Esophagus muscularis mucosa (tissue), 4 donors: Measurements from ENCODE around the gene ELAC1. TPM values are rescaled to one million over a fixed set of nuclear protein-coding genes. Genes with fewer than 3 reads are reported as not detected.

Source experiments
- DNase-seq: peaks from one replicate; pipeline ENCODE4 v3.0.0-alpha.2; 2017; ENCODE audit errors: extremely low spot score
- H3K27ac ChIP-seq, 4 donors: fragments of 200-600 bp; sonication (generic); replicated peaks in 1 of 4; 1 replicate in 3 of 4; 2 replicates in 1 of 4; pipeline ENCODE4 v1.5.1; 2016 to 2019; ENCODE audit warnings: mild to moderate bottlenecking in 1 of 4
- H3K27me3 ChIP-seq, 4 donors: fragments of 200-600 bp; sonication (generic); one replicate each; pipeline versions ENCODE4 v1.5.1 to v1.6.0; 2016 to 2019
- H3K36me3 ChIP-seq, 4 donors: fragments of 200-600 bp; sonication (generic); one replicate each; pipeline ENCODE4 v1.5.1; 2016 to 2019
- H3K4me1 ChIP-seq, 4 donors: fragments of 200-600 bp; sonication (generic); one replicate each; pipeline ENCODE4 v1.5.1; 2016 to 2019
- H3K4me3 ChIP-seq, 4 donors: fragments of 200-600 bp; sonication (generic); 1 replicate in 2 of 4; 2 replicates in 2 of 4; pipeline ENCODE4 v1.5.1; 2016 to 2019; ENCODE audit warnings: mild to moderate bottlenecking in 4 of 4, moderate library complexity in 1 of 4
- H3K9me3 ChIP-seq, 4 donors: fragments of 200-600 bp; sonication (generic); 1 replicate in 3 of 4; 2 replicates in 1 of 4; pipeline ENCODE4 v1.5.1; 2016 to 2019
- EP300 ChIP-seq: sonication (generic); formaldehyde crosslinking; IDR thresholded peaks from one replicate; pipeline ENCODE4 v1.6.1; 2017; ENCODE audit warnings: antibody characterized with exemption
- POLR2A ChIP-seq: fragments of 450-650 bp; IDR thresholded peaks from one replicate; pipeline ENCODE4 v1.6.1; 2017; ENCODE audit warnings: antibody characterized with exemption, moderate library complexity, mild to moderate bottlenecking, low read depth
- POLR2AphosphoS5 ChIP-seq, 2 donors: sonication (generic); formaldehyde crosslinking; IDR thresholded peaks; one replicate each; pipeline ENCODE4 v1.6.1; 2017; ENCODE audit warnings: antibody characterized with exemption in 2 of 2
- WGBS: methylation state at CpG from one replicate; pipeline ENCODE4 v1.1.5; 2018; 5-methylcytosine and 5-hydroxymethylcytosine counted together
- intact Hi-C: fragments of 100-400 bp; cut with DNase I; formaldehyde crosslinking; loops from one replicate; pipeline ENCODE4 v1.15.1; 2023
- total RNA-seq, 4 donors: library from RNA; depleted of rRNA; stranded (reverse); fragments of >200 nt; gene quantifications; one replicate each; pipeline versions ENCODE4 v1.1.0 to v1.2.1, GENCODE V29; 2016
- TF ChIP-seq, protein P1 (sequence below), 3 experiments: fragments of 200-600 bp in 2 of 3; fragments of 450-650 bp in 1 of 3; sonication (generic) in 2 of 3; IDR thresholded peaks; one replicate each; pipeline ENCODE4 v1.5.1; 2017 to 2019; ENCODE audit warnings: antibody characterized with exemption in 3 of 3, mild to moderate bottlenecking in 2 of 3, moderate library complexity in 1 of 3

The ELAC1 gene
- total RNA-seq: 1 to 10 TPM; 3.7 to 7.9 (median 4.0) TPM

DNA sequence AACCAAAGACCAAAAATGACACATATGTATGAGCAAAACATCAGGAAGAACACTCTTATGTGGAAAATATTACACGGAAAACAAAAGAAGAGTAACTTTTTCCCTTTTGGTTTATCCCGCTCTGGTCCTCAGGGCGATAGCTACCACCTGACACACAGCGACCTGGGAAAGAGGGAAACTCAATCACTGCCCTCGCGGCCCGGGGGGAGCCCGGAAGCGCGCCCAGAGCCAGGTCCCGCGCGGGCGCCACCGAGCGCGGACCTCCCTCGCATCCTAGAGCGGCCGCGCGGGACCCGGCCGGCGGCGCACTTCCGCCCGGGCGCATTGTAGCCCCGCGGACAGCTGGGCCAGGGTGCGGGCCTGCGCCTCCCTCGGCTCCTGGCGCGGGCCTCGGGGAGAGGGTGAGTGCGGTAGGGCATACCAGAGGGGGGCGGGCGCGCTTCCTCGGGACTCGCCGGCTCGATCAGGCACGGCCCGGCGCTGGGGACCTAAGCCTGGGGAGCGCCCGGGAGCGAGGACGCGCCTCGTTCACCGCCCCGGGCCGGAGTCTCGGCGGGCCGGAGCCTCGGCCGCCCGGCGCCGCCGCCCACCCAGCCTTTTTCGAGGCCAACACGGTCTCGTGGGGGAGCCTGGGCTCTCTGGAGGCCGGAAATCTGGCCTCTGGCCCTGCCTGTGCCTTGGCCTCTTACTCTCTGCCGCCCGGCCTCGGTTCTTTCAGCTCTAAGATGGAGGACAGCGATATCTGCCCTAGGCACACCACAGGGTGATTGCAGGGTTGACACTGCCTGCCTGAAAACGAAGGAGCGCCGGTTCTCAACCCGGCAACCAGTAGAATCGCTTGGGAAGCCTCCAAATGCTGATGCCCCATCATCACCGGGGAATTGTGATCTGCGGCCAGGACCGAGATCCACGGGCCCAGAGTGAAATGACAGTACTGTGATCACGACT is at the start of gene ELAC1:
Gene ELAC1, plus strand, starts transcription at position 327 of the 948 bp plus-strand sequence. CDS start 6,365 bp downstream, outside the sequence.
- intact Hi-C loops: loop anchor here (2.0 to 10.0 kb wide), 5 partner anchors 63 to 227 kb away; partner anchors contain the start of genes ME2, MEX3C, MRO and SMAD4
- H3K4me1 ChIP-seq: peaks cover 13 to 23% (median 20%) of the 10 kb centered on the region in 4 donors
- 2% methylated on average over 26 of the region's 84 CpGs for WGBS

DNA sequence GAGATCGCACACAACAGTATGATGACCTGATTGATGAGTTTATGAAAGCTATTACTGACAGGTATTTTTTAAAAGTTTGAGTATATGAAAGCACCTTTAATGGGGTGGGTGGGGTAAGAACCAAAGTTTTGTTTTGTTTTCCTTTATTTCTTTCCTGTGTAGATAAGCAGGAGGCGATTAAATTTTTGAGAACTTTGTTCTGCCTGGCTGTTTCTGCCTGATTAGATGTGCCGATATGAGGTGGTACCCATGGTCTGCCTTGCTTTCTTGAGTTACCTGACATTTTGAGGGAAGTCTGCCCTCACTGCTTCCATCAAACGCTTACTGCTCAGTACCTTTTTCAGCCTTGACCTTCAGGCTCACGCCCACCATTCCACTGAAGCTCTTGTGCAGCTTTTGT is 49.7 kb upstream of the ELAC1 start:
- no peaks in the 10 kb centered on the region for H3K4me1 ChIP-seq
- no peaks in the 10 kb centered on the region for H3K27me3 ChIP-seq
- H3K36me3 ChIP-seq: peaks cover 5 to 78% (median 48%) of the 10 kb centered on the region in 4 donors
- intact Hi-C loops: no loop called here
- H3K27ac ChIP-seq: no peak overlapping the region
- H3K4me3 ChIP-seq: no peak overlapping the region
- 95% methylated on average over 5 of the region's 5 CpGs for WGBS
- H3K9me3 ChIP-seq: no peaks in the 10 kb centered on the region
- TF ChIP-seq, protein P1, sequence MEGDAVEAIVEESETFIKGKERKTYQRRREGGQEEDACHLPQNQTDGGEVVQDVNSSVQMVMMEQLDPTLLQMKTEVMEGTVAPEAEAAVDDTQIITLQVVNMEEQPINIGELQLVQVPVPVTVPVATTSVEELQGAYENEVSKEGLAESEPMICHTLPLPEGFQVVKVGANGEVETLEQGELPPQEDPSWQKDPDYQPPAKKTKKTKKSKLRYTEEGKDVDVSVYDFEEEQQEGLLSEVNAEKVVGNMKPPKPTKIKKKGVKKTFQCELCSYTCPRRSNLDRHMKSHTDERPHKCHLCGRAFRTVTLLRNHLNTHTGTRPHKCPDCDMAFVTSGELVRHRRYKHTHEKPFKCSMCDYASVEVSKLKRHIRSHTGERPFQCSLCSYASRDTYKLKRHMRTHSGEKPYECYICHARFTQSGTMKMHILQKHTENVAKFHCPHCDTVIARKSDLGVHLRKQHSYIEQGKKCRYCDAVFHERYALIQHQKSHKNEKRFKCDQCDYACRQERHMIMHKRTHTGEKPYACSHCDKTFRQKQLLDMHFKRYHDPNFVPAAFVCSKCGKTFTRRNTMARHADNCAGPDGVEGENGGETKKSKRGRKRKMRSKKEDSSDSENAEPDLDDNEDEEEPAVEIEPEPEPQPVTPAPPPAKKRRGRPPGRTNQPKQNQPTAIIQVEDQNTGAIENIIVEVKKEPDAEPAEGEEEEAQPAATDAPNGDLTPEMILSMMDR (IDR thresholded peaks at IDR 0.05): no peak
- no peak for DNase-seq

More for the DNA sequence above, at the start of gene ELAC1:
- Histone ChIP-seq H3K9me3 (peaks cover 0 to 3% (median 0%) of the 10 kb centered on the region in 4 donors), H3K27me3 (no peaks in the 10 kb centered on the region), H3K27ac (peak within 1 kb of the TSS; percentile 95 to 99 (median 98)), H3K36me3 (no peaks in the 10 kb centered on the region), H3K4me3 (peak within 1 kb of the TSS; percentile 77 to 97 (median 94))
- DNase-seq: peak; percentile 95
- TF ChIP-seq EP300: no peak
- peak; percentile 89 for TF ChIP-seq POLR2A
- TF ChIP-seq POLR2AphosphoS5 (IDR thresholded peaks at IDR 0.05): peak; percentile 74 to 93
- TF ChIP-seq, protein P1 (IDR thresholded peaks at IDR 0.05): peak in 1 of 3 experiments; percentile 14

- Histone ChIP-seq H3K27me3 (no peaks in the 10 kb centered on the region), H3K36me3 (peaks cover 19 to 98% (median 69%) of the 10 kb centered on the region in 4 donors), H3K4me3 (no peak overlapping the region), H3K27ac (no peak overlapping the region), H3K9me3 (no peaks in the 10 kb centered on the region), H3K4me1 (no peaks in the 10 kb centered on the region)
- TF ChIP-seq POLR2A: no peak
- TF ChIP-seq POLR2AphosphoS5 (IDR thresholded peaks at IDR 0.05): no peak
- TF ChIP-seq, protein P1 (IDR thresholded peaks at IDR 0.05): no peak
- TF ChIP-seq EP300: no peak
- WGBS: 100% methylated on average over 2 of the region's 2 CpGs
- DNase-seq: no peak
- intact Hi-C loops: no loop called here
Measured at GRCh38 chr18:50924372-50924771, 43.5 kb upstream of the ELAC1 start.

DNA sequence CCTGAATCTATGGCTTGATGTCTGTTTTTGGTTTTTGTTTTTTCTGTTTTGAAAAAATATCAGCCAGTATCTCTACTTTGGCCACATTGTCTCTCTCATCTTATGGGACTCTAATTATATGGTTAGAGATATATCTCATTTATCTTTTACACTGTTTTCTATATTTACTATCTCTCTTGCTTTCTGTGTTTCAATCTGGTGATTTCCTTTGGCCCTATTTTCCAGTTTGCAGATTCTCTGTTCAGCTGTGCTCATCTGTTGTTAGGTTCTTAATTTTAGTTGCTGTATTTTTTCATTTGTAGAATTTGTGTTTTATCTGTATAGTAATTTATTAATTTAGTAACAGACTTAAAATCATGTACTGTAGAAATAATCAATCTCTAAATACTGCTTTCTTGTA is 41.3 kb upstream of the ELAC1 start:
- Histone ChIP-seq H3K4me3 (no peak overlapping the region), H3K4me1 (no peaks in the 10 kb centered on the region), H3K36me3 (peaks cover 17 to 77% (median 51%) of the 10 kb centered on the region in 4 donors), H3K27me3 (no peaks in the 10 kb centered on the region), H3K27ac (no peak overlapping the region), H3K9me3 (no peaks in the 10 kb centered on the region)
- no peak for DNase-seq
- intact Hi-C loops: no loop called here
- no peak for TF ChIP-seq EP300
- TF ChIP-seq, protein P1 (IDR thresholded peaks at IDR 0.05): no peak
- TF ChIP-seq POLR2AphosphoS5 (IDR thresholded peaks at IDR 0.05): no peak
- TF ChIP-seq POLR2A: no peak
